Prostate gland (tissue), 2 donors: ENCODE measurements around the gene PAIP2B.

ENCODE experiments used
- CTCF ChIP-seq, 4 experiments: fragments of 200-600 bp in 2 of 4; fragments of 450-650 bp in 2 of 4; sonication (generic) in 2 of 4; IDR thresholded peaks; 1 replicate in 3 of 4; 2 replicates in 1 of 4; pipeline ENCODE4 v1.5.1; 2016 to 2019; ENCODE audit warnings: antibody characterized with exemption in 4 of 4, mild to moderate bottlenecking in 2 of 4, moderate library complexity in 2 of 4
- POLR2A ChIP-seq: fragments of 450-650 bp; IDR thresholded peaks from one replicate; pipeline ENCODE4 v1.6.1; 2016; ENCODE audit warnings: antibody characterized with exemption, mild to moderate bottlenecking
- POLR2AphosphoS5 ChIP-seq: sonication (generic); formaldehyde crosslinking; IDR thresholded peaks from one replicate; pipeline ENCODE4 v1.6.1; 2017; ENCODE audit warnings: antibody characterized with exemption

GRCh38 chr2:71136174-71136573 is 90.7 kb downstream of the PAIP2B start:
- TF ChIP-seq CTCF (IDR thresholded peaks at IDR 0.05) (no peak), POLR2A (no peak), POLR2AphosphoS5 (no peak)
